Suppressor macrophage treated with lipopolysaccharide for 4 hours (primary cell): Measurements from ENCODE around the gene SCYGR4.
"Not testable (repeated sequence)": the region's sequence is repeated elsewhere in the genome, so short reads cannot be mapped to it uniquely, and the experiment has no call there.

Experiments
- DNase-seq: peaks from one replicate; pipeline ENCODE4 v3.0.0-alpha.2; 2020

Gene SCYGR4

GRCh38 chr2:227614740-227615139, 2.6 kb upstream of the SCYGR4 start, which contains the start of gene SCYGR3:
SCYGR3 (minus strand) TSS chr2:227614840; CDS start chr2:227614840, 0 bp downstream.
- no peak for DNase-seq

GRCh38 chr2:227615181-227615580, 2.1 kb upstream of the SCYGR4 start:
- no peak for DNase-seq

- no peak for DNase-seq
These were observed 1.4 kb upstream of the SCYGR4 start for GRCh38 chr2:227615906-227616305.

- no peak for DNase-seq
These were observed 667 bp upstream of the SCYGR4 start for GRCh38 chr2:227616631-227617030.

- DNase-seq = peak; percentile 6
These were observed 5.9 kb downstream of the SCYGR4 start for GRCh38 chr2:227623226-227623625.

- no peak for DNase-seq
These were observed 8.1 kb downstream of the SCYGR4 start for GRCh38 chr2:227625420-227625819.

GRCh38 chr2:227626580-227627151, 9.4 kb downstream of the SCYGR4 start:
- DNase-seq = peak; percentile 5

GRCh38 chr2:227627769-227628168, 10.5 kb downstream of the SCYGR4 start:
- DNase-seq = peak; percentile 32

GRCh38 chr2:227629435-227629834, 12.1 kb downstream of the SCYGR4 start:
- DNase-seq = no peak

GRCh38 chr2:227630322-227630721, 13.0 kb downstream of the SCYGR4 start:
- no peak for DNase-seq

GRCh38 chr2:227632827-227633226, 15.5 kb downstream of the SCYGR4 start:
- no peak for DNase-seq

- DNase-seq = no peak
These were observed 16.9 kb downstream of the SCYGR4 start for GRCh38 chr2:227634201-227634600.

- DNase-seq = no peak
These were observed 25.4 kb downstream of the SCYGR4 start for GRCh38 chr2:227642656-227643055.

GRCh38 chr2:227643990-227644551, 26.8 kb downstream of the SCYGR4 start:
- no peak for DNase-seq

- peak; percentile 68 for DNase-seq
These were observed 36.1 kb downstream of the SCYGR4 start for GRCh38 chr2:227653419-227653818.

GRCh38 chr2:227654426-227654825, 37.1 kb downstream of the SCYGR4 start:
- no peak for DNase-seq

- peak; percentile 91 for DNase-seq
These were observed 38.2 kb downstream of the SCYGR4 start for GRCh38 chr2:227655454-227655853.

- peak; percentile 20 for DNase-seq
These were observed 40.0 kb downstream of the SCYGR4 start for GRCh38 chr2:227657199-227657845.

GRCh38 chr2:227661025-227661649, 43.8 kb downstream of the SCYGR4 start:
- DNase-seq = no peak

- no peak for DNase-seq
These were observed 44.5 kb downstream of the SCYGR4 start for GRCh38 chr2:227661827-227662226.

- no peak for DNase-seq
These were observed 48.1 kb downstream of the SCYGR4 start for GRCh38 chr2:227665189-227665940.

- not testable (repeated sequence) for DNase-seq
These were observed 49.4 kb downstream of the SCYGR4 start, which contains the start of gene SCYGR5 for GRCh38 chr2:227666631-227667170. SCYGR5 (plus strand) TSS chr2:227666804; CDS start chr2:227666804, 0 bp downstream.
